ENCODE measurements around the gene SUSD3. TPM values are rescaled to one million over a fixed set of nuclear protein-coding genes. Genes with fewer than 3 reads are reported as not detected.

Gene SUSD3
- total RNA-seq, 1 donor from 2014 or later, result 9.1 TPM

DNA sequence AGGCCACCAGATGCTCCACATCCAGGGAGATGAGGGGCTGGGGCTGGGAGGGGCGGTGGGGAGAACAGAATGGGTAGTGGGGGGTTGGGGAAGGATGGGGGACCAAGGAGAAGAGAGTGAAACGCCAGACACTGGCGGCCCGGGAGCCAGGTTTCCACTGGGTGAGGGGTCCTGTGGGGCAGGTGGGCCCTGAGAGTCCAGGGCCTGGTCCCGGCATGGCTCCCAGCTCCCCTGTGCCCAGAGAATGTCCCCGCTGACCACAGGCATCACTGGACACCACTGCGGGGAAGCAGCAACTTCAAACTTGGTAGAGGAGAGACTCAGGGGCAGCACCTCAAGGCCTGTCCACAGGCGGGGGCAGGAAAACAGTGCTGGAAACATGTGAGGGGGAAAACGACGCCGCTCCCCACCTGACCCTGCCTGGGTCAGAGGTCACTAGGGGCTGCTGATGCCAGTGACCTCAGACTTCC, 62.4 kb downstream of the SUSD3 start:
- H3K9me3 Mint-ChIP-seq, result no peaks in the 10 kb centered on the region
- CTCF ChIA-PET, result interaction anchor here (1.5 to 3.5 kb wide), 2 partner anchors 13 to 182 kb away, joined by 6 to 27 read pairs; no protein-coding TSS in a partner anchor
- no peaks in the 10 kb centered on the region for H3K27me3 Mint-ChIP-seq
- intact Hi-C loops (cut with micrococcal nuclease), result loop anchor here (1.0 to 2.0 kb wide), 2 partner anchors 13 to 32 kb away; partner anchors contain the start of gene NINJ1
- H3K4me3 Mint-ChIP-seq, result no peak overlapping the region
- TF ChIP-seq, protein P1, sequence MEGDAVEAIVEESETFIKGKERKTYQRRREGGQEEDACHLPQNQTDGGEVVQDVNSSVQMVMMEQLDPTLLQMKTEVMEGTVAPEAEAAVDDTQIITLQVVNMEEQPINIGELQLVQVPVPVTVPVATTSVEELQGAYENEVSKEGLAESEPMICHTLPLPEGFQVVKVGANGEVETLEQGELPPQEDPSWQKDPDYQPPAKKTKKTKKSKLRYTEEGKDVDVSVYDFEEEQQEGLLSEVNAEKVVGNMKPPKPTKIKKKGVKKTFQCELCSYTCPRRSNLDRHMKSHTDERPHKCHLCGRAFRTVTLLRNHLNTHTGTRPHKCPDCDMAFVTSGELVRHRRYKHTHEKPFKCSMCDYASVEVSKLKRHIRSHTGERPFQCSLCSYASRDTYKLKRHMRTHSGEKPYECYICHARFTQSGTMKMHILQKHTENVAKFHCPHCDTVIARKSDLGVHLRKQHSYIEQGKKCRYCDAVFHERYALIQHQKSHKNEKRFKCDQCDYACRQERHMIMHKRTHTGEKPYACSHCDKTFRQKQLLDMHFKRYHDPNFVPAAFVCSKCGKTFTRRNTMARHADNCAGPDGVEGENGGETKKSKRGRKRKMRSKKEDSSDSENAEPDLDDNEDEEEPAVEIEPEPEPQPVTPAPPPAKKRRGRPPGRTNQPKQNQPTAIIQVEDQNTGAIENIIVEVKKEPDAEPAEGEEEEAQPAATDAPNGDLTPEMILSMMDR (IDR thresholded peaks at IDR 0.05), result no peak
- H3K36me3 Mint-ChIP-seq (ENCODE audit: low read depth), result peaks cover 7% of the 10 kb centered on the region
- H3K4me1 Mint-ChIP-seq, result peaks cover 23% of the 10 kb centered on the region
- POLR2A ChIA-PET, result interaction anchor here (1.2 to 2.5 kb wide), 2 partner anchors 13 to 26 kb away, joined by 4 to 15 read pairs; partner anchors contain the start of gene NINJ1
- no peak overlapping the region for H3K27ac Mint-ChIP-seq
- no peak for ATAC-seq (ENCODE audit: low read depth)
- DNase-seq, result no peak

DNA sequence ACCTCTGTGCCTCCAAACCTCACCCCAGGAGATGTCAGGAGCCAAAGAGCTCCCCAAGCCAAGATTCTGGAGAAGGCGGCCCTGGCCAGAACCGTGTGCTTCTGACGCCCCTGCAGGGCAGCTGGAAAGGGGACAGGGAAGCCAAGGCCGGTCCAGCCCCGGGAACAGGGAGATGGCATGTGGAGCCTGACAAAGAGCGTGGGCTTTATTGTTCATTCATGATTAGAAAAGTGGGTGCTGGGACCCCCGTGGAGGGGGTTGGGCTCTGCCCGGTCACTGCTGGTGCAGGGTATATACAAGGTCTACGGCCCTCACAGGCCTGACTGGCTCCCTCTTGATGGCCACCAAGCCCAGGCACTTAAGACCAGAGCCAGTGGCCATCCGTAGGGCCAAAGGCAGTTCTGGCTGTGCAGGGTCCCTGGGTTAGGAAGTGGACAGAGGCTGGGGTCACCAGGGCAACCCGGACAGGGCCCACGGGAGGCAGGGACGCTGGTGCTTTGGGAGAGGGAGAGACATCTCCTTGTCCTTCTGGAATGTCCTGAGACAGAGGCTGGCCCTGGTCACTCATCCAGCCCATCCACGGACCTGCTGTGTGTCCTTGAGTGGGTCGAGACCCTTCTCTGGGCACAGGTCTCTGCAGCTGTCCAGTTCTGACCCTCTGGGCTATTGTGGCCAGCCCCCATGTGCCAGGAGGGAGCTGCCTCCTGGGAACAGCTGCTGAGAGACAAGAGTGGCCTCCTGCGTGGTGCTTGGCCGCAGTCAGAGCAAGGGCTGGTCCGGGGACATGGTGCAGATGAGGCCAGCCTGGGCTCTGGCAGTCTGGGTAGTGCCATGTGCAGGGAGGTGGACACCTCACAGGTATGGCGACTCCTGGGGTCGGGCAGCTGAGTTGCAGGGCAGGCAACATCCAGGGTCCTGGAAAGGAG, 63.1 kb downstream of the SUSD3 start:
- no peak overlapping the region for H3K4me3 Mint-ChIP-seq
- peak; percentile 13 for DNase-seq
- H3K9me3 Mint-ChIP-seq, result no peaks in the 10 kb centered on the region
- intact Hi-C loops (cut with micrococcal nuclease), result loop anchor here (2.0 kb wide), 1 partner anchor 31 kb away; no protein-coding TSS in a partner anchor
- no peak for ATAC-seq (ENCODE audit: low read depth)
- H3K27me3 Mint-ChIP-seq, result no peaks in the 10 kb centered on the region
- peaks cover 7% of the 10 kb centered on the region for H3K36me3 Mint-ChIP-seq (ENCODE audit: low read depth)
- TF ChIP-seq, protein P1 (IDR thresholded peaks at IDR 0.05), result no peak
- ChIA-PET CTCF (no interaction called here), POLR2A (interaction anchor here (2.5 kb wide), 1 partner anchor 13 kb away, joined by 15 read pairs; the partner anchor contains the start of gene NINJ1)
- no peak overlapping the region for H3K27ac Mint-ChIP-seq
- peaks cover 24% of the 10 kb centered on the region for H3K4me1 Mint-ChIP-seq

DNA sequence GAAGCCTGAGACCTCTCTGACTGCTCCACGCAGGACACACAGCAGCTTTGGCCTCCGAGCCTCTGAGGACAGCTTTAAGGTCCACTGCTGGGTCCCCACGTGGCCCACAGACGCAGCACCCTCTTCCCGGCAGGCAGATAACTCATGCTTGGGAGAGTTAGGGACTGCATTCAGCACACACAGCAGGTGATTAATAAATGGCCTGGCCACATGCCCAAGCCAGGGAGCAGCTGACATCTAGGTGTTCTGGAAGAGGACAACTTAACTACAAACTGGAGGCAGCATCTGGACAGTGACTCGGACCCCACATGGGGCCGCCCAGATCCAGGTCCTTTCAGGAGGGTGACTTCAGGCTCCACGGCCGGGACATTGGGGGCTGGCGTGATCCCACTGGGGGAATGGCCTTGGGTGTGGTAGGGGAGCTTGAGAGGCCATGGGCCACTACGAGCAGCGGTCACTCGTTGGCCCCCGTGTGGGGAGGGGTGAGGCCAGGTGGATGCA, 64.3 kb downstream of the SUSD3 start:
- H3K9me3 Mint-ChIP-seq, result no peaks in the 10 kb centered on the region
- ATAC-seq (ENCODE audit: low read depth) (no peak), DNase-seq (peak; percentile 10)
- H3K27ac Mint-ChIP-seq, result no peak overlapping the region
- intact Hi-C loops (cut with micrococcal nuclease), result no loop called here
- no peaks in the 10 kb centered on the region for H3K27me3 Mint-ChIP-seq
- ChIA-PET CTCF (interaction anchor here (0.6 kb wide), 1 partner anchor 12 kb away, joined by 3 read pairs; the partner anchor contains the start of gene NINJ1), POLR2A (no interaction called here)
- no peak overlapping the region for H3K4me3 Mint-ChIP-seq
- H3K4me1 Mint-ChIP-seq, result peaks cover 35% of the 10 kb centered on the region
- TF ChIP-seq, protein P1 (IDR thresholded peaks at IDR 0.05), result no peak
- peaks cover 7% of the 10 kb centered on the region for H3K36me3 Mint-ChIP-seq (ENCODE audit: low read depth)

DNA sequence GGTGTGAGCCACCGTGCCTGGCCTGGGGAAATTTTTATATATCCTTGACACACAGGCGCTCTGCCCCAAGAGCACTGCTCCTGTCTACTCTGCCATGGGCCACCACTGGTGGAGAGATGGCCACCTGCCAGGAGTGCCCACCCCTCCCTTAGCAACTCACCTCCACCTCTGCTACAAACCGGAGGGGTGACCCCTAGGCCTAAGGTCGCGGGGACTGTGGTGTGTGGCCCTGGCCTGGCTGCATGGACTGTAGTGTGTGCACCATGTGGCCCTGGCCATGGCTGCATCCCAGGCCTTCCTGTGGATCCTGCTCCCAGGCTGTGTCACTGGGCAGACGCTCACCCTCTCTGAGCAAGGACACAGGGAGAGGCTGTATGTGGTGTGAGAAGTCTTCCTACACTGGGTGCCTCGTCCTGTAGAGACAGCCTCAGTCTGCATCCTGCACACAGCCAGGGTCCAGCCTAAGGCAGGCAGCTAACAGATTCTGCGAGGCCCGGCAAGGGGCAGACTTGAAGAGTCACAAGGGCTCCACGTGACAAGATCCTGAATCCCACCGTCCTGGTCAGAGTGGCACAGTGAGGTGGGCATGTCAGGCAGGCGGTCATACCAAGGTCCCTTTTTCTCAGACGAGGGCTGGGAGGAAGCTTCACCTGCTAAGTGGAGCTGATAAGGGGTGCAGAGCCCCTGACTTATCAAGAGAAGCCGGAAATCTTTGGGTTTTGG, 65.2 kb downstream of the SUSD3 start:
- ChIA-PET POLR2A (no interaction called here), CTCF (no interaction called here)
- H3K36me3 Mint-ChIP-seq (ENCODE audit: low read depth), result peaks cover 7% of the 10 kb centered on the region
- H3K27me3 Mint-ChIP-seq, result no peaks in the 10 kb centered on the region
- TF ChIP-seq, protein P1 (IDR thresholded peaks at IDR 0.05), result no peak
- ATAC-seq (ENCODE audit: low read depth) (no peak), DNase-seq (peak; percentile 13)
- no peak overlapping the region for H3K4me3 Mint-ChIP-seq
- intact Hi-C loops (cut with micrococcal nuclease), result no loop called here
- no peaks in the 10 kb centered on the region for H3K9me3 Mint-ChIP-seq
- H3K4me1 Mint-ChIP-seq, result peaks cover 38% of the 10 kb centered on the region
- no peak overlapping the region for H3K27ac Mint-ChIP-seq

All from activated B cell treated with CpG ODN at 0.5 μM for 24 hours (primary cell).